Esophagus squamous epithelium (tissue), 5 donors: ENCODE results near the gene UPK2. TPM values are rescaled to one million over a fixed set of nuclear protein-coding genes. Genes with fewer than 3 reads are reported as not detected.

Experiments used
- DNase-seq: peaks from one replicate; lab custom pipeline; 2025; lab: John Stamatoyannopoulos, UW
- H3K27ac ChIP-seq, 4 donors: fragments of 200-600 bp; sonication (generic); one replicate each; pipeline ENCODE4 v1.5.1; 2016 to 2019; ENCODE audit warnings: mild to moderate bottlenecking in 1 of 4
- H3K27me3 ChIP-seq, 4 donors: fragments of 200-600 bp; sonication (generic); 1 replicate in 3 of 4; 2 replicates in 1 of 4; pipeline versions ENCODE4 v1.5.1 to v1.6.0; 2017 to 2021; ENCODE audit warnings: antibody characterized with exemption in 1 of 4
- H3K36me3 ChIP-seq, 3 donors: fragments of 200-600 bp; sonication (generic); one replicate each; pipeline ENCODE4 v1.5.1; 2016 to 2019
- H3K4me1 ChIP-seq, 3 donors: fragments of 200-600 bp; sonication (generic); one replicate each; pipeline ENCODE4 v1.5.1; 2017 to 2019
- H3K4me3 ChIP-seq, 4 donors: fragments of 200-600 bp; sonication (generic); 1 replicate in 3 of 4; 2 replicates in 1 of 4; pipeline ENCODE4 v1.5.1; 2016 to 2019; ENCODE audit warnings: mild to moderate bottlenecking in 2 of 4, moderate library complexity in 1 of 4
- H3K9me3 ChIP-seq, 3 donors: fragments of 200-600 bp; sonication (generic); one replicate each; pipeline ENCODE4 v1.5.1; 2016 to 2019
- POLR2A ChIP-seq, 4 donors: fragments of 450-650 bp; IDR thresholded peaks; one replicate each; pipeline ENCODE4 v1.6.1; 2017; ENCODE audit warnings: antibody characterized with exemption in 4 of 4, mild to moderate bottlenecking in 4 of 4, moderate library complexity in 3 of 4
- WGBS, 2 donors: methylation state at CpG; one replicate each; pipeline ENCODE4 v1.1.5; 2018; 5-methylcytosine and 5-hydroxymethylcytosine counted together
- intact Hi-C: fragments of 100-400 bp; cut with DNase I; formaldehyde crosslinking; loops from one replicate; pipeline ENCODE4 v1.15.0; 2022
- total RNA-seq, 4 donors: library from RNA; depleted of rRNA; stranded (reverse); fragments of >200 nt; gene quantifications; one replicate each; pipeline ENCODE4 v1.1.0, GENCODE V29; 2016
- TF ChIP-seq, protein P1 (sequence below), 6 experiments: fragments of 450-650 bp in 4 of 6; fragments of 200-600 bp in 2 of 6; sonication (generic) in 2 of 6; IDR thresholded peaks; one replicate each; pipeline ENCODE4 v1.5.1; 2016 to 2019; ENCODE audit warnings: antibody characterized with exemption in 6 of 6, mild to moderate bottlenecking in 4 of 6, moderate library complexity in 4 of 6
- donor health status: DM: yes; HTN: yes; CAD: no.

The UPK2 gene
- total RNA-seq, 4 donors from 2014 or later, result 0.57 TPM; not detected in 3

DNA sequence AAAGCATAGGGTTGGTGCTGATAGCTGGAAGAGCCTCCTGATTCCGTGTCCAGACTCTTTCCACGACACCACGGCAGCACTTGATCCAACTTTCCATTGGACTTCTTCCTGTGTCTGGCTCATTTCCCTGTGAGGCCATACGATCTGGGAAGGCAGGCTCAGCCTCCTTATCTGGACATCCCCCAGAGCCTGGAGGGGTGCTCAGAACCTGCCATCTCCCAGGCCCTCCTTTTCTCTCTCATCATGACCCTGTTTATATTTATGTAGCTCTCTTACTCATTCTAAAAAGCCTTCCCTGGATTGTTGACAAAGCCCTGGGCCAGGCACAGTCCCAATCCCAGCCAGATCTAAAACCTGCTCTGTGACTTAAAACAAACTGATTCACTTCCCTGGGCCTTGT lies 22.6 kb upstream of the UPK2 start:
- intact Hi-C loops, result no loop called here
- H3K27ac ChIP-seq, result peak overlapping the region; percentile 51 to 82 (median 69)
- DNase-seq, result no peak

DNA sequence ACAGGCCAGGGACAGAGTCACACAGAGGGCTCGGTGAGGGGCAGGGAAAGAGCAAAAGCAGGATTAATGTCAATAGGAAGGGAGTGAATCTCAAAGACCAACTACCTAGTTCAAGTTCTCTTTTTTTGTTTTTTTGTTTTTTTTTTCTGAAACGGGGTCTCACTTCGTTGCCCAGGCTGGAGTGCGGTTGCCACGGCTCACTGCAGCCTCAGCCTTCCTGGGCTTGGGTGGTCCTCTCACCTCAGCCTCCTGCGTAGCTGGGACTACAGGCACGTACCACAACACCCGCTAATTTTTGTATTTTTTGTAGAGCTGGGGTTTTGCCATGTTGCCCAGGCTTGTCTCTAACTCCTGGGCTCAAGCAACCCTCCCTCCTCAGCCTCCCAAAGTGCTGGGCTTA lies 20.7 kb upstream of the UPK2 start:
- no peak for DNase-seq
- H3K4me1 ChIP-seq, result peaks cover 20 to 36% (median 21%) of the 10 kb centered on the region in 3 donors
- intact Hi-C loops, result no loop called here
- H3K27ac ChIP-seq, result no peak overlapping the region
- H3K9me3 ChIP-seq, result no peaks in the 10 kb centered on the region
- 73 to 79% methylated on average over 8 of the region's 8 CpGs for WGBS, 2 donors
- TF ChIP-seq, protein P1, sequence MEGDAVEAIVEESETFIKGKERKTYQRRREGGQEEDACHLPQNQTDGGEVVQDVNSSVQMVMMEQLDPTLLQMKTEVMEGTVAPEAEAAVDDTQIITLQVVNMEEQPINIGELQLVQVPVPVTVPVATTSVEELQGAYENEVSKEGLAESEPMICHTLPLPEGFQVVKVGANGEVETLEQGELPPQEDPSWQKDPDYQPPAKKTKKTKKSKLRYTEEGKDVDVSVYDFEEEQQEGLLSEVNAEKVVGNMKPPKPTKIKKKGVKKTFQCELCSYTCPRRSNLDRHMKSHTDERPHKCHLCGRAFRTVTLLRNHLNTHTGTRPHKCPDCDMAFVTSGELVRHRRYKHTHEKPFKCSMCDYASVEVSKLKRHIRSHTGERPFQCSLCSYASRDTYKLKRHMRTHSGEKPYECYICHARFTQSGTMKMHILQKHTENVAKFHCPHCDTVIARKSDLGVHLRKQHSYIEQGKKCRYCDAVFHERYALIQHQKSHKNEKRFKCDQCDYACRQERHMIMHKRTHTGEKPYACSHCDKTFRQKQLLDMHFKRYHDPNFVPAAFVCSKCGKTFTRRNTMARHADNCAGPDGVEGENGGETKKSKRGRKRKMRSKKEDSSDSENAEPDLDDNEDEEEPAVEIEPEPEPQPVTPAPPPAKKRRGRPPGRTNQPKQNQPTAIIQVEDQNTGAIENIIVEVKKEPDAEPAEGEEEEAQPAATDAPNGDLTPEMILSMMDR (IDR thresholded peaks at IDR 0.05), result no peak
- no peak for TF ChIP-seq POLR2A (IDR thresholded peaks at IDR 0.05)
- no peaks in the 10 kb centered on the region for H3K27me3 ChIP-seq
- H3K36me3 ChIP-seq, result no peaks in the 10 kb centered on the region
- no peak overlapping the region for H3K4me3 ChIP-seq

More for the DNA sequence above, 22.6 kb upstream of the UPK2 start:
- Histone ChIP-seq H3K27me3 (no peaks in the 10 kb centered on the region), H3K36me3 (no peaks in the 10 kb centered on the region), H3K4me3 (no peak overlapping the region), H3K9me3 (no peaks in the 10 kb centered on the region), H3K4me1 (peaks cover 19 to 35% (median 22%) of the 10 kb centered on the region in 3 donors)
- 9 to 29% methylated on average over 4 of the region's 4 CpGs for WGBS, 2 donors
- TF ChIP-seq, protein P1 (IDR thresholded peaks at IDR 0.05), result no peak

- Histone ChIP-seq H3K4me3 (no peak overlapping the region), H3K4me1 (peaks cover 8 to 21% (median 9%) of the 10 kb centered on the region in 3 donors), H3K9me3 (no peaks in the 10 kb centered on the region), H3K27me3 (no peaks in the 10 kb centered on the region), H3K27ac (no peak overlapping the region), H3K36me3 (no peaks in the 10 kb centered on the region)
- no peak for DNase-seq
- no peak for TF ChIP-seq POLR2A (IDR thresholded peaks at IDR 0.05)
- TF ChIP-seq, protein P1 (IDR thresholded peaks at IDR 0.05), result no peak
- intact Hi-C loops, result no loop called here
- WGBS, 2 donors, result 66 to 68% methylated on average over 8 to 10 of the region's 11 CpGs
Measured at GRCh38 chr11:118938491-118939403, 17.4 kb upstream of the UPK2 start.

DNA sequence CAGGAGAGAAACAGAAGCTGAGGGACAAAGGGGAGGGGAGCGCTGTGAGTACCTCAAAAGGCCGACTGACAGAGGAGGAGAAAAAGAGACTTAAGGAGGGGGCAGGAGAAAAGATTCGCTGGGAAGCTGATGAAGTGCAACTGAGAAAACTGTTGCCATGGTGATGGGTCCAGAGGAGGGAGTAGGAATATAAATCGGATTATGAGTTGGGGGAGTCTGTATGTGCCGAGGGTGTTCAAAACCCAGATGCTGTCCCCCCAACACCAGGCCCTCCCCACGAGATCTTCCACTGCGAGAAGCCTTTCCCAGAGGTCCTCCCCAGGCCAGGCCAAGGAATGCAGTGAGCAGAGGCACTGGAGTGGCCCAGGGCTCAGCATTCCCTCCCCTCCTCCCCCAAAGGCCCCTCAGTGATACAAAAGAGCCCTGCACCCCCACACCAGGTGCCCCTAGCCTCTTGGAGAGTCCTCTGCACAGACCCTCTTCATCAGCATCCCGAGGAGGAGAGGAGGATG lies 16.6 kb upstream of the UPK2 start:
- H3K36me3 ChIP-seq, result no peaks in the 10 kb centered on the region
- DNase-seq, result no peak
- 61 to 77% methylated on average over 7 to 8 of the region's 8 CpGs for WGBS, 2 donors
- H3K27me3 ChIP-seq, result no peaks in the 10 kb centered on the region
- TF ChIP-seq POLR2A (IDR thresholded peaks at IDR 0.05), result no peak
- TF ChIP-seq, protein P1 (IDR thresholded peaks at IDR 0.05), result no peak
- peaks cover 5 to 14% (median 9%) of the 10 kb centered on the region in 3 donors for H3K4me1 ChIP-seq
- no peaks in the 10 kb centered on the region for H3K9me3 ChIP-seq
- intact Hi-C loops, result no loop called here
- no peak overlapping the region for H3K27ac ChIP-seq
- no peak overlapping the region for H3K4me3 ChIP-seq

- Histone ChIP-seq H3K9me3 (no peaks in the 10 kb centered on the region), H3K4me1 (peaks cover 5 to 14% (median 9%) of the 10 kb centered on the region in 3 donors), H3K27ac (no peak overlapping the region), H3K4me3 (no peak overlapping the region), H3K36me3 (no peaks in the 10 kb centered on the region), H3K27me3 (no peaks in the 10 kb centered on the region)
- 33 to 40% methylated on average over 8 to 10 of the region's 13 CpGs for WGBS, 2 donors
- intact Hi-C loops, result no loop called here
- DNase-seq, result no peak
- no peak for TF ChIP-seq POLR2A (IDR thresholded peaks at IDR 0.05)
- TF ChIP-seq, protein P1 (IDR thresholded peaks at IDR 0.05), result no peak
Measured at GRCh38 chr11:118939953-118940598, 16.0 kb upstream of the UPK2 start.
